B cell (primary cell): ENCODE measurements around the gene KIF17. TPM values are rescaled to one million over a fixed set of nuclear protein-coding genes. Genes with fewer than 3 reads are reported as not detected.

Source experiments
- ATAC-seq: fragments of 200-7000 bp; cut with Tn5 transposase; one replicate; pipeline ENCODE4 v1.10.0; 2021; ENCODE audit warnings: low read depth, mild to moderate bottlenecking, moderate number of reproducible peaks, moderate library complexity
- CTCF ChIA-PET: fragments of 350-600 bp; sonication (Branson Sonifier 250); formaldehyde crosslinking; loops from one replicate; lab custom pipeline; 2021; ENCODE audit warnings: antibody characterized with exemption, inconsistent platforms; lab: Charles Lee
- POLR2A ChIA-PET: fragments of 350-600 bp; sonication (Branson Sonifier 250); formaldehyde crosslinking; loops from one replicate; lab custom pipeline; 2021; ENCODE audit warnings: antibody characterized with exemption; lab: Charles Lee
- DNase-seq: peaks from one replicate; pipeline ENCODE4 v3.0.0; 2013
- H2AFZ ChIP-seq: 2 replicates; pipeline ENCODE4 v1.6.1; 2012; ENCODE audit warnings: mild to moderate bottlenecking, low read depth, low read length; ENCODE audit not compliant: insufficient read depth, poor library complexity, severe bottlenecking
- H3K27ac ChIP-seq, 2 donors: 1 replicate in 1 of 2; 2 replicates in 1 of 2; pipeline ENCODE4 v1.5.1; 2012 to 2013; ENCODE audit warnings: low read length in 2 of 2, mild to moderate bottlenecking in 2 of 2, moderate library complexity in 1 of 2
- H3K27me3 ChIP-seq, 4 experiments: fragments of 200-600 bp in 1 of 4; sonication (generic) in 1 of 4; replicated peaks in 1 of 4; 1 replicate in 2 of 4; 2 replicates in 2 of 4; pipeline versions ENCODE4 v1.6.1 to v1.7.0; 2013 to 2016; ENCODE audit warnings: low read length in 3 of 4, mild to moderate bottlenecking in 2 of 4, mixed read lengths in 1 of 4, moderate library complexity in 1 of 4; ENCODE audit not compliant: insufficient read depth in 4 of 4, control insufficient read depth in 3 of 4; ENCODE audit errors: control extremely low read depth in 1 of 4
- H3K36me3 ChIP-seq, 2 experiments: replicated peaks in 1 of 2; 1 replicate in 1 of 2; 2 replicates in 1 of 2; pipeline versions ENCODE4 v1.6.1 to v1.7.1; 2013; ENCODE audit warnings: low read length in 1 of 2; ENCODE audit not compliant: insufficient read depth in 2 of 2, control insufficient read depth in 1 of 2; ENCODE audit errors: control extremely low read depth in 1 of 2, extremely low read depth in 1 of 2
- H3K4me1 ChIP-seq, 2 donors: fragments of 200-600 bp in 1 of 2; sonication (generic) in 1 of 2; 1 replicate in 1 of 2; 2 replicates in 1 of 2; pipeline versions ENCODE4 v1.5.1 to v1.6.1; 2013 to 2017; ENCODE audit warnings: low read length in 2 of 2; ENCODE audit not compliant: control insufficient read depth in 2 of 2, insufficient read depth in 2 of 2
- H3K4me2 ChIP-seq: replicated peaks from 2 replicates; pipeline ENCODE3; 2012; ENCODE audit warnings: mild to moderate bottlenecking, low read depth, low read length; ENCODE audit not compliant: poor library complexity, severe bottlenecking
- H3K4me3 ChIP-seq, 5 experiments: fragments of 200-600 bp in 1 of 5; sonication (generic) in 1 of 5; 1 replicate in 3 of 5; 2 replicates in 2 of 5; pipeline versions ENCODE4 v1.5.1 to v1.7.0; 2011 to 2016; ENCODE audit warnings: low read length in 4 of 5, mild to moderate bottlenecking in 4 of 5, low read depth in 2 of 5, control low read depth in 1 of 5, moderate library complexity in 1 of 5; ENCODE audit not compliant: insufficient read depth in 1 of 5; ENCODE audit errors: control extremely low read depth in 1 of 5, extremely low read depth in 1 of 5
- H3K79me2 ChIP-seq: fragments of 200-600 bp; sonication (generic); one replicate; pipeline ENCODE4 v1.6.0; 2016; ENCODE audit warnings: low read length; ENCODE audit not compliant: control insufficient read depth, insufficient read depth
- H3K9ac ChIP-seq: fragments of 200-600 bp; sonication (generic); 2 replicates; pipeline ENCODE4 v1.6.1; 2017; ENCODE audit warnings: mild to moderate bottlenecking, low read length, moderate library complexity
- H3K9me3 ChIP-seq, 3 donors: one replicate each; pipeline versions ENCODE4 v1.6.1 to v1.7.1; 2013; ENCODE audit warnings: low read length in 2 of 3; ENCODE audit not compliant: control insufficient read depth in 2 of 3, insufficient read depth in 1 of 3; ENCODE audit errors: control extremely low read depth in 1 of 3
- H4K20me1 ChIP-seq: 2 replicates; pipeline ENCODE4 v1.6.0; 2012; ENCODE audit warnings: mild to moderate bottlenecking, low read length; ENCODE audit not compliant: insufficient read depth, control insufficient read depth, poor library complexity, severe bottlenecking
- H3K27ac Mint-ChIP-seq: one replicate; pipeline ENCODE4 v1.8.0; 2021; ENCODE audit warnings: mixed read lengths
- H3K27me3 Mint-ChIP-seq: one replicate; pipeline ENCODE4 v1.8.0; 2021; ENCODE audit warnings: mixed read lengths
- H3K4me1 Mint-ChIP-seq: one replicate; pipeline ENCODE4 v1.8.0; 2021; ENCODE audit warnings: mixed read lengths
- H3K4me3 Mint-ChIP-seq: one replicate; pipeline ENCODE4 v1.8.0; 2021; ENCODE audit warnings: mixed read lengths
- H3K9me3 Mint-ChIP-seq: one replicate; pipeline ENCODE4 v1.8.0; 2022; ENCODE audit warnings: mixed read lengths; ENCODE audit not compliant: insufficient read depth
- CTCF ChIP-seq: fragments of 200-600 bp; IDR thresholded peaks from one replicate; pipeline ENCODE4 v1.8.0; 2022; ENCODE audit warnings: antibody characterized with exemption, mild to moderate bottlenecking
- EZH2 ChIP-seq: IDR thresholded peaks from 2 replicates; pipeline ENCODE4 v1.6.1; 2012; ENCODE audit warnings: borderline replicate concordance, low read depth, mild to moderate bottlenecking, moderate library complexity, low read length; ENCODE audit not compliant: insufficient read depth, poor library complexity, severe bottlenecking
- WGBS: methylation state at CpG from one replicate; pipeline ENCODE4 v1.1.5; 2013; ENCODE audit warnings: missing lambda C conversion rate; ENCODE audit not compliant: insufficient coverage; 5-methylcytosine and 5-hydroxymethylcytosine counted together
- intact Hi-C: fragments of 100-400 bp; cut with micrococcal nuclease; formaldehyde crosslinking; loops from one replicate; pipeline ENCODE4 v1.10.0; 2022
- polyA plus RNA-seq: library from polyadenylated mRNA; depleted of rRNA; stranded (reverse); fragments of >200 nt; gene quantifications from 2 replicates; pipeline ENCODE4 v1.2.3, GENCODE V29; 2012
- total RNA-seq, 2 donors: library from RNA; stranded (reverse); fragments of 120-200 nt in 1 of 2; gene quantifications; 1 replicate in 1 of 2; 2 replicates in 1 of 2; pipeline versions ENCODE4 v1.2.3 to v1.2.4, GENCODE V29; 2013 to 2022

Gene KIF17
- total and polyA plus RNA-seq, 2 donors (not counting 1 experiment from before 2014, with no cell fraction given) = not detected

- Mint-ChIP-seq H3K4me3 (no peak overlapping the region), H3K27ac (no peak overlapping the region), H3K4me1 (no peaks in the 10 kb centered on the region), H3K9me3 (no peaks in the 10 kb centered on the region), H3K27me3 (peaks cover 4% of the 10 kb centered on the region)
- intact Hi-C loops = no loop called here
- ChIA-PET POLR2A (no interaction called here), CTCF (no interaction called here)
- no peaks in the 10 kb centered on the region for H3K79me2 ChIP-seq
- no peaks in the 10 kb centered on the region for H4K20me1 ChIP-seq
- no peak overlapping the region for H3K4me3 ChIP-seq
- H2AFZ ChIP-seq = no peak overlapping the region
- H3K9me3 ChIP-seq = no peaks in the 10 kb centered on the region
- no peak overlapping the region for H3K4me2 ChIP-seq
- TF ChIP-seq EZH2 (no peak), CTCF (no peak)
- H3K36me3 ChIP-seq = no peaks in the 10 kb centered on the region
- peaks cover 0 to 8% (median under 1%) of the 10 kb centered on the region in 4 experiments for H3K27me3 ChIP-seq
- DNase-seq (no peak), ATAC-seq (no peak)
- H3K9ac ChIP-seq = no peak overlapping the region
- WGBS = 93% methylated on average over 16 of the region's 17 CpGs
- H3K4me1 ChIP-seq = no peaks in the 10 kb centered on the region
- H3K27ac ChIP-seq = no peak overlapping the region
These were observed 6.8 kb upstream of the KIF17 start for GRCh38 chr1:20724364-20725188.
